ENCODE measurements around the gene FKRP.

- TF ChIP-seq CTCF (IDR thresholded peaks at IDR 0.05): no peak
- no peak for TF ChIP-seq POLR2A (IDR thresholded peaks at IDR 0.05)
Measured at GRCh38 chr19:46726971-46727501, 18.8 kb upstream of the FKRP start.

All from heart left ventricle (tissue), 13 donors.